Bladder microvascular endothelial cell (primary cell): ENCODE results near the gene ANKFN1. TPM values are rescaled to one million over a fixed set of nuclear protein-coding genes. Genes with fewer than 3 reads are reported as not detected.

Experiments
- total RNA-seq: library from RNA; depleted of rRNA; stranded (reverse); fragments of >200 nt; gene quantifications from 2 replicates; pipeline ENCODE4 v1.2.3, GENCODE V29; 2014

The ANKFN1 gene
- not detected in 2 replicates for total RNA-seq

GRCh38 chr17:56152874-56153602 lies at the start of gene ANKFN1:
Gene ANKFN1, plus strand, starts transcription at chr17:56153475. Its CDS starts 59,193 bp downstream, at chr17:56212668.

